ENCODE data around the gene ASB10. TPM values are rescaled to one million over a fixed set of nuclear protein-coding genes. Genes with fewer than 3 reads are reported as not detected.

The ASB10 gene
- total and polyA plus RNA-seq, 2 of the 8 experiments (the other 6 are each of a cell fraction or from before 2014, with no cell fraction given) = not detected

GRCh38 chr7:151178831-151179230, 8.2 kb downstream of the ASB10 start (continued):
- no peak for TF ChIP-seq CHD1 (IDR thresholded peaks at IDR 0.05; ENCODE audit: low read depth, low read length)
- TF ChIP-seq PHF8 (conservative IDR thresholded peaks at IDR 0.05; ENCODE audit: low read depth, low read length) = no peak
- TF ChIP-seq MAX (IDR thresholded peaks at IDR 0.05) = no peak
- no peak for TF ChIP-seq NRF1 (IDR thresholded peaks at IDR 0.05; ENCODE audit: low read depth, low read length)
- TF ChIP-seq HDAC2 (IDR thresholded peaks at IDR 0.05; ENCODE audit: borderline replicate concordance in 1 of 2, low read depth in 2 of 2, low read length in 2 of 2) = no peak
